LNCAP (cell line): ENCODE data around the gene AIRE.

Experiments
- CTCF ChIP-seq: fragments of 450-650 bp; IDR thresholded peaks from 2 replicates; pipeline ENCODE4 v1.5.1; 2017; ENCODE audit warnings: mild to moderate bottlenecking

The AIRE gene

DNA sequence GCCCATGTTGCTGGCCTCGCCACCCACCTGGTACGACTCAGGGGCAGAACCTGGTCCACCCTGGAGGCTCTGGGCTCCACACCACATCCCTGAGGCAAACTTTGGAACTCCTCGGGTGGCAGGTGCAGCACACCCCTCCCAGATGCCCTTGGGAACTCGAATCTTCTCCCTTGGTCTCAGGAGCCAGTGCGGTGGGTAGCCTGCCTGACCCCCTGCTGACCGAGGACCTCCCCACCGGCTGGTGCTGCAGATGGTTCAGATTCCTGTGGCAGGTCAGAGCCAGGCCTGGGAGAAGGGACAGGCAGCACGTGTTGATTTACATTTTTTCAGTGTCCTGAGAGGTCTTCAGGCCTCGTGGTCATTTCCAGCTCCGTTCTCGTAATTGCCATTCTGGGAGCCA is 59.8 kb downstream of the AIRE start:
- TF ChIP-seq CTCF: no peak

GRCh38 chr21:44347911-44348451 is 62.3 kb downstream of the AIRE start:
- no peak for TF ChIP-seq CTCF
